ENCODE results near the gene TMEM170B.

The TMEM170B gene

GRCh38 chr6:11616200-11616611 is 78.7 kb downstream of the TMEM170B start:
- DNase-seq (ENCODE audit: low read depth), result no peak

- DNase-seq (ENCODE audit: low read depth), result no peak
Observed at GRCh38 chr6:11618533-11618932, 81.0 kb downstream of the TMEM170B start.

- DNase-seq (ENCODE audit: low read depth), result no peak
Observed at GRCh38 chr6:11621119-11621518, 83.6 kb downstream of the TMEM170B start.

GRCh38 chr6:11622156-11622555 is 84.6 kb downstream of the TMEM170B start:
- DNase-seq (ENCODE audit: low read depth), result no peak

- DNase-seq (ENCODE audit: low read depth), result no peak
Observed at GRCh38 chr6:11623272-11623671, 85.7 kb downstream of the TMEM170B start.

GRCh38 chr6:11625302-11625701 is 87.8 kb downstream of the TMEM170B start:
- no peak for DNase-seq (ENCODE audit: low read depth)

GRCh38 chr6:11626356-11626755 is 88.8 kb downstream of the TMEM170B start:
- DNase-seq (ENCODE audit: low read depth), result no peak

- DNase-seq (ENCODE audit: low read depth), result no peak
Observed at GRCh38 chr6:11628562-11628961, 91.0 kb downstream of the TMEM170B start.

- no peak for DNase-seq (ENCODE audit: low read depth)
Observed at GRCh38 chr6:11631008-11631407, 93.5 kb downstream of the TMEM170B start.

GRCh38 chr6:11631539-11631938 is 94.0 kb downstream of the TMEM170B start:
- DNase-seq (ENCODE audit: low read depth), result no peak

GRCh38 chr6:11632231-11632630 is 94.7 kb downstream of the TMEM170B start:
- no peak for DNase-seq (ENCODE audit: low read depth)

GRCh38 chr6:11632795-11633511 is 95.4 kb downstream of the TMEM170B start:
- no peak for DNase-seq (ENCODE audit: low read depth)
